ENCODE results near the gene PLP2.
A peak's percentile ranks its signal among the peaks of the same experiment; 100 is the strongest.
"Not testable (repeated sequence)": the region's sequence is repeated elsewhere in the genome, so short reads cannot be mapped to it uniquely, and the experiment has no call there.

Gene PLP2

GRCh38 chrX:49166914-49167739 lies 4.6 kb upstream of the PLP2 start:
- no peak for TF ChIP-seq CTCF (IDR thresholded peaks at IDR 0.05; ENCODE audit: low read depth, low read length)
- H3K4me3 ChIP-seq (ENCODE audit: low read depth, low read length), result peak overlapping the region; percentile 48

GRCh38 chrX:49167740-49168108 lies 4.0 kb upstream of the PLP2 start:
- peak overlapping the region; percentile 48 for H3K4me3 ChIP-seq (ENCODE audit: low read depth, low read length)
- TF ChIP-seq CTCF (IDR thresholded peaks at IDR 0.05; ENCODE audit: low read depth, low read length), result no peak

- no peak for TF ChIP-seq CTCF (IDR thresholded peaks at IDR 0.05; ENCODE audit: low read depth, low read length)
Observed at GRCh38 chrX:49172280-49172780, 632 bp downstream of the PLP2 start.

GRCh38 chrX:49173544-49173943 lies 1.8 kb downstream of the PLP2 start:
- not testable (repeated sequence) for H3K4me3 ChIP-seq (ENCODE audit: low read depth, low read length)

More at GRCh38 chrX:49172280-49172780, 632 bp downstream of the PLP2 start:
- H3K4me3 ChIP-seq (ENCODE audit: low read depth, low read length), result peak overlapping the region; percentile 69

GRCh38 chrX:49174723-49175122 lies 3.0 kb downstream of the PLP2 start:
- H3K4me3 ChIP-seq (ENCODE audit: low read depth, low read length), result no peak overlapping the region
- no peak for TF ChIP-seq CTCF (IDR thresholded peaks at IDR 0.05; ENCODE audit: low read depth, low read length)

GRCh38 chrX:49175435-49176274 lies 4.0 kb downstream of the PLP2 start:
- no peak overlapping the region for H3K4me3 ChIP-seq (ENCODE audit: low read depth, low read length)
- no peak for TF ChIP-seq CTCF (IDR thresholded peaks at IDR 0.05; ENCODE audit: low read depth, low read length)

GRCh38 chrX:49176421-49177326 lies 5.0 kb downstream of the PLP2 start:
- TF ChIP-seq CTCF (IDR thresholded peaks at IDR 0.05; ENCODE audit: low read depth, low read length), result no peak
- no peak overlapping the region for H3K4me3 ChIP-seq (ENCODE audit: low read depth, low read length)
